Vagina (tissue), 2 donors: ENCODE results near the gene GCSAM.

Experiments
- POLR2A ChIP-seq, 2 donors: fragments of 450-650 bp; IDR thresholded peaks; one replicate each; pipeline ENCODE4 v1.6.1; 2017; ENCODE audit warnings: antibody characterized with exemption in 2 of 2, mild to moderate bottlenecking in 2 of 2, moderate library complexity in 2 of 2
- TF ChIP-seq, protein P1 (sequence below), 3 experiments: fragments of 450-650 bp in 2 of 3; fragments of 200-600 bp in 1 of 3; sonication (generic) in 1 of 3; IDR thresholded peaks; one replicate each; pipeline ENCODE4 v1.5.1; 2017 to 2019; ENCODE audit warnings: antibody characterized with exemption in 3 of 3, mild to moderate bottlenecking in 2 of 3, moderate library complexity in 2 of 3

DNA sequence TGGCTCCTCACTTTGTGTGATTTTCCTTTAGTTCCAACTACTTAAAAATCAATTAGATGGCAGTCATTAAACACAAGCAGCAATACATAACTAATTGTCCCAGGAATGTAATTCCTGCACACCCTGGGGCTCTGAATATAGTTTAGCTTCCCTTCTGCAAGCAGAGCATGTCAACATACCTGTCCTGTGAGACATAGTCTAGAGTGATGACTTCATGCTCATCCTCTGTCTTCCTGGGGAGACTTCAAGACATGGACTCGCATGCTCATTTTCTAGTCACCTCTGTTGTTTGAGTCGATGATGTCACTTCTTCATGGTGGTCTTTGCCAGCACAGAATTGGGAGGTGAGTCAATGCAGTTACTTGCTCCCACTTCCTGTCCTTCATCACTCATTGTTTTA lies 31.1 kb downstream of the GCSAM start:
- TF ChIP-seq, protein P1, sequence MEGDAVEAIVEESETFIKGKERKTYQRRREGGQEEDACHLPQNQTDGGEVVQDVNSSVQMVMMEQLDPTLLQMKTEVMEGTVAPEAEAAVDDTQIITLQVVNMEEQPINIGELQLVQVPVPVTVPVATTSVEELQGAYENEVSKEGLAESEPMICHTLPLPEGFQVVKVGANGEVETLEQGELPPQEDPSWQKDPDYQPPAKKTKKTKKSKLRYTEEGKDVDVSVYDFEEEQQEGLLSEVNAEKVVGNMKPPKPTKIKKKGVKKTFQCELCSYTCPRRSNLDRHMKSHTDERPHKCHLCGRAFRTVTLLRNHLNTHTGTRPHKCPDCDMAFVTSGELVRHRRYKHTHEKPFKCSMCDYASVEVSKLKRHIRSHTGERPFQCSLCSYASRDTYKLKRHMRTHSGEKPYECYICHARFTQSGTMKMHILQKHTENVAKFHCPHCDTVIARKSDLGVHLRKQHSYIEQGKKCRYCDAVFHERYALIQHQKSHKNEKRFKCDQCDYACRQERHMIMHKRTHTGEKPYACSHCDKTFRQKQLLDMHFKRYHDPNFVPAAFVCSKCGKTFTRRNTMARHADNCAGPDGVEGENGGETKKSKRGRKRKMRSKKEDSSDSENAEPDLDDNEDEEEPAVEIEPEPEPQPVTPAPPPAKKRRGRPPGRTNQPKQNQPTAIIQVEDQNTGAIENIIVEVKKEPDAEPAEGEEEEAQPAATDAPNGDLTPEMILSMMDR (IDR thresholded peaks at IDR 0.05) = no peak
- TF ChIP-seq POLR2A (IDR thresholded peaks at IDR 0.05) = no peak
